Neural progenitor cell (in vitro differentiated cells): Measurements from ENCODE around the gene DBH. TPM values are rescaled to one million over a fixed set of nuclear protein-coding genes. Genes with fewer than 3 reads are reported as not detected.

Source experiments
- DNase-seq: peaks from one replicate; pipeline ENCODE4 v3.0.0-alpha.2; 2016; ENCODE audit warnings: low spot score
- H2AFZ ChIP-seq: fragments of 200-600 bp; sonication (generic); replicated peaks from 2 replicates; pipeline ENCODE4 v1.6.1; 2016; ENCODE audit warnings: antibody characterized with exemption
- H3F3A ChIP-seq: fragments of 200-600 bp; sonication (generic); 2 replicates; pipeline ENCODE4 v1.6.1; 2016; ENCODE audit warnings: antibody characterized with exemption, low read depth
- H3K27ac ChIP-seq: fragments of 200-600 bp; sonication (generic); 2 replicates; pipeline ENCODE4 v1.5.1; 2016; ENCODE audit warnings: mild to moderate bottlenecking
- H3K27me3 ChIP-seq: fragments of 200-600 bp; sonication (generic); 2 replicates; pipeline ENCODE4 v1.6.1; 2016; ENCODE audit warnings: mild to moderate bottlenecking, moderate library complexity
- H3K36me3 ChIP-seq: fragments of 200-600 bp; sonication (generic); 2 replicates; pipeline ENCODE4 v1.5.1; 2016
- H3K4me1 ChIP-seq: fragments of 200-600 bp; sonication (generic); 2 replicates; pipeline ENCODE4 v1.6.1; 2016; ENCODE audit warnings: mixed run types
- H3K4me2 ChIP-seq: fragments of 200-600 bp; sonication (generic); 2 replicates; pipeline ENCODE4 v1.6.1; 2016
- H3K4me3 ChIP-seq: fragments of 200-600 bp; sonication (generic); 2 replicates; pipeline ENCODE4 v1.5.1; 2016
- H3K79me2 ChIP-seq: fragments of 200-600 bp; sonication (generic); 2 replicates; pipeline ENCODE4 v1.6.1; 2016; ENCODE audit warnings: low read depth
- H3K9ac ChIP-seq: fragments of 200-600 bp; sonication (generic); 2 replicates; pipeline ENCODE4 v1.6.1; 2016
- H3K9me3 ChIP-seq: fragments of 200-600 bp; sonication (generic); 2 replicates; pipeline ENCODE4 v1.5.1; 2016; ENCODE audit warnings: low read depth
- H4K20me1 ChIP-seq: fragments of 200-600 bp; sonication (generic); 2 replicates; pipeline ENCODE4 v1.6.1; 2016; ENCODE audit warnings: low read depth
- H3K27ac Mint-ChIP-seq: 3 replicates; pipeline ENCODE4 v1.8.0; 2021; ENCODE audit warnings: mixed read lengths
- H3K27me3 Mint-ChIP-seq: 2 replicates; pipeline ENCODE4 v1.8.0; 2022; ENCODE audit warnings: low read depth, mild to moderate bottlenecking, inconsistent platforms, moderate library complexity, mixed read lengths; ENCODE audit not compliant: insufficient read depth
- H3K36me3 Mint-ChIP-seq: 3 replicates; pipeline ENCODE4 v1.8.0; 2021; ENCODE audit warnings: mixed read lengths
- H3K4me1 Mint-ChIP-seq: 3 replicates; pipeline ENCODE4 v1.8.0; 2021; ENCODE audit warnings: mixed read lengths
- H3K4me3 Mint-ChIP-seq: 3 replicates; pipeline ENCODE4 v1.8.0; 2021; ENCODE audit warnings: mild to moderate bottlenecking, moderate library complexity, mixed read lengths
- H3K9me3 Mint-ChIP-seq: 3 replicates; pipeline ENCODE4 v1.8.0; 2020; ENCODE audit warnings: mixed read lengths
- CTCF ChIP-seq: fragments of 200-600 bp; sonication (generic); IDR thresholded peaks from 2 replicates; pipeline ENCODE4 v1.5.1; 2017; ENCODE audit warnings: antibody characterized with exemption, mild to moderate bottlenecking
- EZH2 ChIP-seq: fragments of 200-600 bp; sonication (generic); IDR thresholded peaks from 2 replicates; pipeline ENCODE4 v1.6.1; 2017; ENCODE audit warnings: antibody characterized with exemption, mild to moderate bottlenecking, moderate library complexity
- EZH2phosphoT487 ChIP-seq: fragments of 200-600 bp; sonication (generic); IDR thresholded peaks from 2 replicates; pipeline ENCODE4 v1.6.1; 2017; ENCODE audit warnings: antibody characterized with exemption
- total RNA-seq: library from RNA; depleted of rRNA; stranded (reverse); fragments of >200 nt; gene quantifications from 2 replicates; pipeline ENCODE4 v1.2.3, GENCODE V29; 2015; ENCODE audit warnings: low replicate concordance

DBH gene
- total RNA-seq, 1 donor from 2014 or later = not detected

- Histone ChIP-seq H3K9ac (no peak overlapping the region), H3K4me2 (no peak overlapping the region), H3K27me3 (no peaks in the 10 kb centered on the region), H3K79me2 (no peaks in the 10 kb centered on the region), H3K9me3 (no peaks in the 10 kb centered on the region), H2AFZ (no peak overlapping the region), H3K4me1 (peaks cover 12% of the 10 kb centered on the region), H3F3A (no peaks in the 10 kb centered on the region), H3K36me3 (no peaks in the 10 kb centered on the region), H3K27ac (no peak overlapping the region), H4K20me1 (no peaks in the 10 kb centered on the region), H3K4me3 (no peak overlapping the region)
- no peak for DNase-seq
- Mint-ChIP-seq H3K27ac (no peak overlapping the region), H3K4me3 (no peak overlapping the region), H3K9me3 (no peaks in the 10 kb centered on the region), H3K27me3 (peaks cover 5% of the 10 kb centered on the region), H3K4me1 (peaks cover 17% of the 10 kb centered on the region), H3K36me3 (no peaks in the 10 kb centered on the region)
- TF ChIP-seq EZH2 (no peak), EZH2phosphoT487 (no peak), CTCF (no peak)
These were observed 67.6 kb downstream of the DBH start for GRCh38 chr9:133703591-133704399.

- Mint-ChIP-seq H3K9me3 (no peaks in the 10 kb centered on the region), H3K27ac (no peak overlapping the region), H3K36me3 (no peaks in the 10 kb centered on the region), H3K4me3 (no peak overlapping the region), H3K4me1 (peaks cover 24% of the 10 kb centered on the region), H3K27me3 (peaks cover 5% of the 10 kb centered on the region)
- H3K36me3 ChIP-seq = no peaks in the 10 kb centered on the region
- H2AFZ ChIP-seq = no peak overlapping the region
- no peaks in the 10 kb centered on the region for H3K27me3 ChIP-seq
- H4K20me1 ChIP-seq = no peaks in the 10 kb centered on the region
- no peak overlapping the region for H3K4me2 ChIP-seq
- H3K4me1 ChIP-seq = peaks cover 12% of the 10 kb centered on the region
- H3K27ac ChIP-seq = no peak overlapping the region
- no peaks in the 10 kb centered on the region for H3K79me2 ChIP-seq
- TF ChIP-seq EZH2phosphoT487 = no peak
- no peak overlapping the region for H3K4me3 ChIP-seq
- H3F3A ChIP-seq = no peaks in the 10 kb centered on the region
- no peaks in the 10 kb centered on the region for H3K9me3 ChIP-seq
- no peak for DNase-seq
- H3K9ac ChIP-seq = no peak overlapping the region
These were observed 68.6 kb downstream of the DBH start for GRCh38 chr9:133704711-133705181.

- no peak overlapping the region for H2AFZ ChIP-seq
- H3K4me1 Mint-ChIP-seq = peaks cover 24% of the 10 kb centered on the region
- H3K4me3 ChIP-seq = no peak overlapping the region
- H4K20me1 ChIP-seq = no peaks in the 10 kb centered on the region
- no peaks in the 10 kb centered on the region for H3K27me3 ChIP-seq
- peaks cover 5% of the 10 kb centered on the region for H3K27me3 Mint-ChIP-seq
- H3F3A ChIP-seq = no peaks in the 10 kb centered on the region
- H3K9me3 ChIP-seq = no peaks in the 10 kb centered on the region
- H3K27ac ChIP-seq = no peak overlapping the region
- H3K36me3 ChIP-seq = no peaks in the 10 kb centered on the region
- TF ChIP-seq EZH2phosphoT487 (no peak), EZH2 (no peak), CTCF (no peak)
- no peaks in the 10 kb centered on the region for H3K9me3 Mint-ChIP-seq
- H3K9ac ChIP-seq = no peak overlapping the region
- H3K4me1 ChIP-seq = peaks cover 12% of the 10 kb centered on the region
- no peaks in the 10 kb centered on the region for H3K36me3 Mint-ChIP-seq
- H3K27ac Mint-ChIP-seq = peak overlapping the region; percentile 21
- H3K79me2 ChIP-seq = no peaks in the 10 kb centered on the region
- H3K4me3 Mint-ChIP-seq = no peak overlapping the region
- no peak overlapping the region for H3K4me2 ChIP-seq
- DNase-seq = no peak
These were observed 69.4 kb downstream of the DBH start for GRCh38 chr9:133705576-133705975.
